Measurements from ENCODE around the gene IGF1R.
"Not testable (repeated sequence)": the region's sequence is repeated elsewhere in the genome, so short reads cannot be mapped to it uniquely, and the experiment has no call there.

The IGF1R gene

GRCh38 chr15:98647774-98648653 lies at the start of gene IGF1R:
IGF1R (plus strand) TSS chr15:98648539; CDS start chr15:98649582, 1,043 bp downstream.
- DNase-seq: peak; percentile 66

- DNase-seq: peak; percentile 76
These were observed 48.2 kb upstream of the IGF1R start for GRCh38 chr15:98599909-98600691.

- DNase-seq: no peak
These were observed 43.4 kb upstream of the IGF1R start for GRCh38 chr15:98604983-98605382.

GRCh38 chr15:98609144-98609852 lies 39.0 kb upstream of the IGF1R start:
- DNase-seq: peak; percentile 77

GRCh38 chr15:98610991-98611390 lies 37.3 kb upstream of the IGF1R start:
- DNase-seq: no peak

GRCh38 chr15:98611808-98612207 lies 36.5 kb upstream of the IGF1R start:
- DNase-seq: no peak

GRCh38 chr15:98612490-98613110 lies 35.7 kb upstream of the IGF1R start:
- no peak for DNase-seq

- DNase-seq: no peak
These were observed 33.7 kb upstream of the IGF1R start for GRCh38 chr15:98614681-98615080.

GRCh38 chr15:98616397-98616796 lies 31.9 kb upstream of the IGF1R start:
- no peak for DNase-seq

- no peak for DNase-seq
These were observed 30.9 kb upstream of the IGF1R start for GRCh38 chr15:98617328-98617980.

- not testable (repeated sequence) for DNase-seq
These were observed 29.8 kb upstream of the IGF1R start for GRCh38 chr15:98618576-98618975.

GRCh38 chr15:98620020-98620419 lies 28.3 kb upstream of the IGF1R start:
- no peak for DNase-seq

- no peak for DNase-seq
These were observed 27.3 kb upstream of the IGF1R start for GRCh38 chr15:98621021-98621420.

- no peak for DNase-seq
These were observed 22.7 kb upstream of the IGF1R start for GRCh38 chr15:98625614-98626013.

GRCh38 chr15:98626153-98626552 lies 22.2 kb upstream of the IGF1R start:
- DNase-seq: no peak

GRCh38 chr15:98628216-98628615 lies 20.1 kb upstream of the IGF1R start:
- DNase-seq: no peak

GRCh38 chr15:98635848-98636247 lies 12.5 kb upstream of the IGF1R start:
- no peak for DNase-seq

GRCh38 chr15:98643115-98643514 lies 5.2 kb upstream of the IGF1R start:
- DNase-seq: no peak

GRCh38 chr15:98646546-98647025 lies 1.8 kb upstream of the IGF1R start:
- no peak for DNase-seq

- DNase-seq: peak; percentile 14
These were observed 1.1 kb upstream of the IGF1R start for GRCh38 chr15:98647026-98647773.
